Superior temporal gyrus (tissue), 1 donor: ENCODE data around the gene CNTFR.

Source experiments
- DNase-seq: peaks from one replicate; pipeline ENCODE4 v3.0.0-alpha.2; 2016; ENCODE audit errors: extremely low spot score

Gene CNTFR

DNA sequence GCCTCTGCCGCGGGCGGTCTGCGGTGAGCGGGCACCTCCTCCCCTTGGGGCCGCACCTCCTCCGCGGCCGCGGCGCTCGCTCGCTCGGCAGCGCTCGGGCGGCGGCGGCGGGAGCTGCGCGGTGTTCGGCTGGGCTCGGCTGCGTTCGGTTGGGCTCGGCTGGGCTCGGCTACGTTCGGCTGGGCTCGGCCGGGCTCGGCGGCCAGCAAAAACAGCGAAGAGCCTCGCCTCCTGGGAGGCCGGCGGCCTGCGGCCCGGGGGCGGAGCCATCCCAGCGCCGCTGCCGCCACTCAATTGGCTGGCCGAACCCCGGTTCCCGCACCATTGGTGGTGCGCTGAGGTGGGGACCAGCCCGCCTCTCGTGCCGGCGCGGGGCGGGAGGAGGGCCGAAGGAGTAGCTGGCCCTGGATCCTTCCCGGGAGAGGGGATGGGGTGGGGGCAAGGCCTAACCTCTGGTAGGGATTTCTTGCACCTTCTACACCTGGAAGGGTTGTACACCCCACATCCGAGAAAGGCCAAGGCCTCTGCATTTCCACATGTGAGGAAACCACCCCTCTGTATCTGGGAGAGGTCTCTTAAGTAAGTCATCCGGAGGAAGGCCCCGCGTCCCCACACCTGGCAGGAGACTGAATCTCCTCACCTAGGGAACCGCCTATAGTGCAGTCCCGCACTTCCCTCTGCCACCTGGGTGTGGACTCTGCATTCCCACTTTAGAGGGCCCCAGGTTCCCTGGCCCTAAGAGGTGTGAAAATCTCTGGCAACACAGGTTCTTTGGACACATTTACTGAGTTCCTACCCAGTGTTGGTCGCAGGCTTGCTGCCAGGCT, 66.3 kb downstream of the CNTFR start, which contains the start of gene ENHO:
Gene ENHO, minus strand, starts transcription at position 20 of the 827 bp plus-strand sequence. CDS start 1,295 bp downstream, outside the sequence.
- DNase-seq, result peak; percentile 90

DNA sequence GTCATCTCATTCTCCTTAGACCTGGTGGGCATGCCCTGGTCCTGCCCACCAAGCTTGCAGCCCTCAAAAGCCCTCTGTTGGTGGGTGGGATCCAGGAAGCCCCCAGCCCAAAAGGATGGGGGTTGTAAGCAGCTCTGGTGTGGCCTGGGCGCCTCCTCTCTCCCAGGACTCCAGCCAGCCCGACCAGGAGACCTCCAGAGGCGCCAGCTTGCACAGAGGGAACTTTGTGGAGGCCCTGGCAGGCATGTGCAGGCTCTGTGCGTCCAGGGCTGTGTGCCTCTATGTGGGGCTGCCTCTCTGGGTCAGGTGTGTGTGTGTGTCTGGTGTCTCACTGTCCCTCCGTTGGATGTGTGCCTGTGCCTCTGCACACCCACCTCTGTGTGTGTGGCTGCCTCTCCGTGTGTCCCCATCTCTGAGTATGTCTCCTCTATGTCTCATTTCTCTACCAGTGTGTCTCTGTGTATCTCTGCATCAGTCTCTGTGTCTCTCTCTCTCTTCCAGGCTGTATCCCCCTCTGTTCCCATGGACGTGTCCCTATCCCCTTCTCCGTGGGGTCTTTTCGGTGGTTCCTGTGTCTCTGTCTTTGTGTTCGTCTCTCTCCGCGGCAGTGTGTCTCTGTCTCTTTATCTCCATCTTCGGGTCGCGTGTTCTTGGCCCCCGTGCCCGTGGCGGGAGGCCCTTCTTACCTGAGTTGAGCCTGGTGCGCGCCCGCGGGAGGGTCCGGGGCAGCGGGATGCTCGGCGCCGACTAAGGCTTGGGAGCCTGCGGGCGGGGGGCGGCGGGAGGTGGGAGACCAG, 67.2 kb downstream of the CNTFR start:
- DNase-seq, result no peak

GRCh38 chr9:34521406-34522045, 68.0 kb downstream of the CNTFR start:
- no peak for DNase-seq

- DNase-seq, result no peak
Observed at GRCh38 chr9:34520505-34521385, 68.8 kb downstream of the CNTFR start.

DNA sequence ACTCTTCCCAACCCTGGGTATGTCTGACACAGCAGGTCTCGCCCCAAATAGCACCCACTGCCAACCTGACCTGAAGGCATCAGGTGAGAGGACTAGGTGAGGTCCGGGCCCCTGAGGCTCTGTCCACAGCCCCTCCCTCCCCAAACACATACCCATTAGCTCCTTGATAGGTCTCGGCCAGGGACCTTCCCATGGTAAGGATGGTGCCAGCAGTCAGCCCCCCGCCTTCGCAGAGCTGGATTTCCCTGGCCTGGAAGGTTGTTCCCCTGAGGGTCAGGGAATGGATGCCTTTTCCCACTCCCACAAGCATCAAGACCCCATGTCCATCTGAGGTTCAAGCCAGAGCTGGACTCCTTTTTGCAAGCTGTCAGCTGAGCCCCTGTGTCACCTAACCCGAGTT, 69.4 kb downstream of the CNTFR start:
- DNase-seq, result no peak

- no peak for DNase-seq
Observed at GRCh38 chr9:34519321-34520020, 70.1 kb downstream of the CNTFR start.

DNA sequence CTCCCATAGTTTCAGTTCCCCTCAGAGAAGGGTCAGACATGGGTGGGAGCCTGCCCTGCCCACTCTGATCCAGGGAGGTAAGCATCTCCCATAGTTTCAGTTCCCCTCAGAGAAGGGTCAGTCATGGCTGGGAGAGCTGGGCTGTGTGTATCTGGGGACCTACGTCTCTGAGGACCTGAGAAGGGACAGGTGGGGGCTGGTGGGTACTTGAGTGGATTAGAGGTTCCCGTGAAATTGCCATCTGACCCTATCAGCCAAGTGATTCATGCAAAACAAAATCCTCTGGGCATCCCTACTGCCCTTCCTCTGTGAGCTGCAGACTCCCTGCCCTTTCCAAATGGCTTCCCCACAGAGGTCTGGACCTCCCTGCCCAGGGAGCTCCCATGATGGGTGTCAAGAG, 70.6 kb downstream of the CNTFR start:
- DNase-seq, result no peak

- DNase-seq, result no peak
Observed at GRCh38 chr9:34518110-34518616, 71.4 kb downstream of the CNTFR start.

DNA sequence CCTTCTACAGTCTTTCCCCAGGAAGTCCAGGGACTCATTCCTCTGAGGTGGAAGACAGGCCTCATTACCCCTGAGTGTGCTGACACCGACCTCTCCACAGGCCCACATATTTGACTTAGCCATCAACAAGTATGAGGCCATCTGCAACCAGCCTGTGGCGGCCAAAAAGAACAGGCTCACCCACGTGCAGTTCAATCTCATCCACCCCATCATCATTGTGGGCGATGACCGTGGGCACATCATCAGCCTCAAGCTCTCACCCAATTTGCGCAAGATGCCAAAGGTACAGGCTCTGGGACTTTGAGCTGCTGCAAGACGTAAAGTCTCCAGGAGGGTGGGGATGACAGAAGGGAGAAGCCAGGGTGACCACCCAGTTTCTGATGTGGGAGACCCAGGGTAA, 72.3 kb downstream of the CNTFR start:
- DNase-seq, result no peak

DNA sequence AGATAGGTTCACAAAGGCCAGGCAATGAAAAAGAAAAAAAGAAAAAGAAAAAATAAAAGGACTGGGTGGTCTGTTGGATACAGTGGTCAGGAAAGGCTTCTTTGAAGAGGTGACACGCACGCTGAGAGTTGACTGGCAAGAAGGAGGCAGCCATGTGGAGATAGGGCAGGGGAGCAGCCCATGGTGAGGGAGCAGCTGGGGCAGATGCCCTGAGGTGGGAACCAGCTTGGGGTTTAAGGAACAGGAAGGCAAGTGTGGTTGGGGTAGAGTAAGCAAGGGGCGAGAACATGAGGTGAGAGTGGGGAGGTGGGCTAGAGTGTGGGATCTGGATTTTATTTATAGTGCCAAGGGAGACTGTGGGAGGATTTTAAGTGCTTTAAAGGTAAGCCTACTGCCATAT, 73.6 kb downstream of the CNTFR start:
- no peak for DNase-seq

DNA sequence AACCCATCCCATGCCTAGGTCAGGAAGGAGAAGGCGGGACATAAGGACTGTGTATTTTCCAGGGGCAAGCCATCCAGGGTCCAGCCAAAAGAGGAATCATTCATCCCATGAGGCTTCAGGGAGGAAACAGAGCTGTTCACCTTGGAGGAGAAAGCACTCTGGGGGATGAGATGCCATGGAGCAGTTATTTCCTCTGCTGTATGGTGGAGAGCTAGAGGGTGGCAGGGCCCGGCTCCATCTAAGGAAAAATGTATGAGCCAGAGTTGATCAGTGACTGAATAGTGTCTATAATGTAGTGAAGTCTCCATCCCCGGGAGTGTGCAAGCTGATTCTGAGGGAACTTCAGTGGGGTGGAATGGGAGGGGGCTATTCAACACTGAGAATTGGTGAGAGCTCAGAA, 74.7 kb downstream of the CNTFR start:
- no peak for DNase-seq

GRCh38 chr9:34514401-34514800, 75.1 kb downstream of the CNTFR start:
- no peak for DNase-seq

GRCh38 chr9:34513567-34514214, 75.8 kb downstream of the CNTFR start:
- peak; percentile 23 for DNase-seq

DNA sequence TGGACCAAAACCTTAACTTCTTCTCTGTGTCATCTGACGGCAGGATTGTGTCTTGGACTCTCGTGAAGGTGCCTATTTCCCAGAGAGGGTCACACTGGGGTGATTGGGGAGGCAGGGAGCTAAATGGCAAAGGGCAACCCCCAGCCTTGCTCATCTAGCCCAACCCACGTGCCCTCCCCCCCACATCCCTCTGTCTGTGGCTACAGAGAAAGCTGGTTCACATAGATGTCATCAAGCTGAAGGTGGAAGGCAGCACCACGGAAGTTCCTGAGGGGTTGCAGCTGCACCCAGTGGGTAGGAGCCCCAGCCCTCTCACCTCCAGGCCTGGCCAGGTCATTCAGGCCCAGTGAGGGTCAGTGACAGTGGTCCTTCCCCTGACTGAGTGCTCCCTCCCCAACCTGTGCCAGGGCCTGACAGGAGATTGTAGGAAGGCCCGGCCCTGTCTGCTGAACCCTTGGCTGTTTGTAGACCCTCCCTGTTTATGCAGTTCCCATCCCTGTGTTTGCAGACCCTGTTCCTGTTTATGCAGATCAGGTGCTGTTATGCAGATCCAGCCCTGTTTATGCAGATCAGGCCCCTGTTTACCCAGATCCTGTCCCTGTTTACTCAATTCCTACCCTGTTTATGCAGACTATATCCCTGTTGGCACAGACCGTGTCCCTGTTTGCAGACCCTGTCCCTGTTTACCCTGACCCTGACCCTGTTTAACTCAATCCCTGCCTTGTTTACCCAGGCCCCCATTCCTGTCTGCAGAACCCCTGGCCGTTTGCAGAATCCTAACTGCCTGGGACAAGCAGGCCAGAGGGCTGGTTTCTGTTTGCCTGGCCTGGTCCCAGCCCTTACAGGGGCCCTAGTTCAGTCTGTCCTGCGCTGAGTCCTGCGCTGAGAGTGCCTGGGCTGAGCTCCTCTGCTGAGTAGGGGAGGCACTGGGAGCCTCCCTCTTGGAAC, 77.1 kb downstream of the CNTFR start:
- no peak for DNase-seq

GRCh38 chr9:34510497-34511468, 78.7 kb downstream of the CNTFR start:
- DNase-seq, result no peak

DNA sequence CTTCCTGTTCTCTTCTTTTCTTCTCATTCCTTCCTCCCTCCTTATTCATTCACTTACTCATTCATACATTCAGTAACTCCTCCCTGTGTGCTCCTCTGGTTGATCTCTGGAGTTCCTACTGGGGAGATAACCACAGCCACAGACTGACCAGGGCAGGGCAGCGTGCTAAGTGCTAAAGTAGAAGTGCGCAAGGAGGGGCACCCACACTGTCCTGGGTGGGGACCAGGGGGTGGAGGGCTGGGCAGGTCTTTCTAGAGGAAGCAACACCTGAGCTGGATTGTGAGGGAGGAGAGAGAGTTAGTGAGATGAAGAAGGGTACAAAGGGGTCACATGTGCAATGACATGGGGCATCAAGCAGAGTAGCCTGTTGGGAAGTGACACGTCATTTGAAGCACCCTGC, 80.6 kb downstream of the CNTFR start:
- no peak for DNase-seq

DNA sequence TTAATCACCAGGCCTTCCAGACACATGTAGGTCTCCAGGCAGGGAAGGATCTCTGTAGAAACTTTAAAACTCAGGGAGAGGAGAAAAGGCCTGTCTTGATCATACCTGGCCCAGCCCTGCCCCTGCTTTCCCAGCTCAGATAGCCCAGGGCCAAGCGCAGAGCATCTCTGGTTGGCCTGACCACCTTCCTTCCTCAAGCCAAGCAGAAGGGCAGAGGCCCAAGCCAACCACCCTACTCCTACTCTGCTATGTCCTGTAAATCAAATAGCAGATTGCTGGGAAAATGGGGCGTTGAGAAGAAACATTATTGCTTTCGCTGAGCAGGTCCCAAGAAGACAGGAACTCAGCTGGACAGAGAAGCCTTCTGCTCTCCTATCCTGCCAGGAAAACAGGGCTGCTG, 81.1 kb downstream of the CNTFR start:
- no peak for DNase-seq

- no peak for DNase-seq
Observed at GRCh38 chr9:34507966-34508365, 81.6 kb downstream of the CNTFR start.
